Cardiac septum (tissue), 1 donor: ENCODE results near the gene CHST6. TPM values are rescaled to one million over a fixed set of nuclear protein-coding genes. Genes with fewer than 3 reads are reported as not detected.
"Not testable (repeated sequence)": the region's sequence is repeated elsewhere in the genome, so short reads cannot be mapped to it uniquely, and the experiment has no call there.

ENCODE experiments used
- DNase-seq: peaks from one replicate; pipeline ENCODE4 v3.0.0-alpha.2; 2020; ENCODE audit warnings: low spot score
- intact Hi-C: fragments of 100-400 bp; cut with DNase I; formaldehyde crosslinking; loops from one replicate; pipeline ENCODE4 v1.14.0; 2022
- total RNA-seq: library from RNA; stranded (reverse); fragmentation: NEBNext Ultra II Directional; extraction: Animal tissue kit (Norgen Biotek cat#: 25700); gene quantifications from one replicate; pipeline ENCODE4 v1.2.1, GENCODE V29; 2021
- donor health status: DM: no; HTN: no; CAD: no.

Gene CHST6
- total RNA-seq, 1 donor from 2014 or later, result 4.5 TPM

DNA sequence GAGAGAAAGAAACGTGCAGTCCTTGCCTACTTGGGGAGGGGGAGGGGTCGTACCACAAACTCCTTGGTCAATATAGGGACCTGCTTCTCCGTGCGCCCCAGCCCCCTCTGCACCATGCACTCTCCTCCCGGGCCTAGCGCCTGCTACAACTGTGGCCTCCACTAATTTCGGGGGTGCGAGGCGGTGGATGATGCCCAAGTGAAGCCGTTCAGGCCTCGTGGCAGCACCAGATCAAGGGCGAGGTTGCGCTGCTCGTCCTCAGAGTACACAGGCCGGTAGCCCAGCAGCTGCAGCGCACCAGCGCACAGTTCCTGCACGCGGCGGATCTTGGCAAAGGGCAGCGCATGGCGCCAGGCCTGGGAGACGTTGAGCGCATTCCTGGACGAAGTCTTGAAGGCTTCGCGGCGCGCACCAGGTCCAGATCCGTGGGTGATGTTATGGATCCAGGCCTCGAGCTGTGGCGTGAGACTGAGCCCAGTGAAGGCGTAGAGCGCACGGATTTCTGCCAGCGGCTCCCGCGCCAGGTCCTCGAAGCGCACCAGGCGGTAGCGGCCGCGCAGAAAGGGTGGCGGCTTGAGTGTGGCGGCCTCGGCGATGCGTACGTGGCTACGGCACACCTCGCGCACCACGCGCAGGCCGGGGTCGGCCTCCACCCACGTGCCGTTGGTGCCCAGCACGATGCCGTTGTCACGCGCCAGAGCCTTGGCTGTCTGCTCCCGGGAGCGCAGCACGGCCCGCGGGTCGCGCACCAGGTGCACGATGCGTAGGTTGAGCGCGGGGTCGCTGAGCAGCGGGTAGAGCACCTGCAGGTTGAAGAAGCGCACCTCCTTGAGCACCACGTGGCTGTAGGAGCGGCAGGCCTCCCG lies 16.5 kb downstream of the CHST6 start:
- intact Hi-C loops, result no loop called here
- DNase-seq, result no peak

DNA sequence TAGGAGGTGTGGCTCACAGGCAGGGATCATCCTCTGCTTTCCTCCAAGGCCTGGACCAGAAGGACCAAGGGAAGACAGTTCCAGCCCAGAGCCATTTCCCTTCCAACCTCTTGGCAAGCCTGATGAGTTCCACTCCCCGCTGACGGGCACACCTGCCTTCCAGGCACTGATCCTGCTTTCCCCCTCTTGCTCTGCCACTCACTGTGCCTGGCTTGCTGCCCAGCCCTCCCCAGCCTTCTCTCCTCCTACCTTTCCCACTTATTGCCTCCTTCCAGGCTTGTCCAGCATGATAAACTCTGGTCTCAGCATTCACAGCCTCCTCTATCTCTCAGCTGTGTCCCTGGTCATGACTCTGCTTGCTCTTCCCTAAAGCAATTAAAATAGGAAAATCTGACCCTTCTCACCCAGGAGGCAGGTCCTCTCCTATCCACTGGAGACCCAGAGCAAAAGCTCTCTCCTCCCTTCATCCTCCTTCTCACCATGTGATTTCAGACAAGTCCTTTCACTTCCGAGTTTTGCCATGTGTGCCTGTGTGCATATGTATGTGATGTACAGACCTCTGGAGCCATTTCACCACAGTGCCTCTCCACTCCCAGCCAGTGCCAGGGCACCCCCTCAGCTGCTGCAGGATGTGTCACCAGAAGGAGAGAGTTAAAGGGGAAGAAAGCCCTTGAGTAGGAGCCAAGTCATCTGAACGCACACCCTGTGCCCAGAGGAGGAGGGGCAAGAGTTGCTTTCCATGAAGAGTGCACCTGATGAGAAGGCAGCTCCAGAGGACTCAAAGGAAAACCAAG lies 17.4 kb downstream of the CHST6 start:
- DNase-seq, result no peak
- intact Hi-C loops, result no loop called here

DNA sequence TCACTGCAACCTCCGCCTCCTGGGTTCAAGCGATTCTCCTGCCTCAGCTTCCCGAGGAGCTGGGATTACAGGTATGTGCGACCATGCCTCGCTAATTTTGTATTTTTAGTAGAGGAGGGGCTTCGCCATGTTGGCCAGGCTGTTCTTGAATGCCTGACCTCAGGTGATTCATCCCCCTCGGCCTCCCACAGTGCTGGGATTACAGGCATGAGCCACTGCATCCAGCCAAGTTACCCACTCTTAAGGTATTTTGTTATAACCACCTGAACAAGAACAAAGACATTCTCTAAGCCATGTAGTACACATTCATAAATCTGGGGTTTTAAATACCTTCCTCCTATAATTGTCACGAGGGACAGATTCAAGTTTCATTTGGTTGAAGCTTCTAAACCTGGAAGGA lies 18.4 kb downstream of the CHST6 start:
- intact Hi-C loops, result no loop called here
- DNase-seq, result no peak

DNA sequence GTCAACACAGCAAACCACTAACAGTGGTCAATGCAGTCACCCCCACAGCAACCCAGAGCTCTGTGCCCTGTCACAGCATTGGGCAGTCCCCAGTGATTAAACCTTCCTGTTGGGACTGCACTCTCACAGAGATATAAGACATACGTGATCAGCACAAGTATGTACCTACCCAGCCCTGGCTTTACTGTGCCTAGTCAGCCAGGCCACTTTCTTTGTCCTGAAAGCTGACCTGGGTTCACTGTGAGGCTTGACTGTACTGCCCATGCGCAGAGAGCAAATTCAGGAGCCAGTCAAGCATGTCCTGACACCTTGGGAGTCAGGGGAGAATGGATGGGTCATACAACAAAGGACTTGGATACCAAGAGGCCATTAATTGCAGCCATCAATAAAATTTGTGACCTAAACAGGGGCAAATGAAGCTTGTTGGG lies 19.8 kb downstream of the CHST6 start:
- no peak for DNase-seq
- intact Hi-C loops, result no loop called here

DNA sequence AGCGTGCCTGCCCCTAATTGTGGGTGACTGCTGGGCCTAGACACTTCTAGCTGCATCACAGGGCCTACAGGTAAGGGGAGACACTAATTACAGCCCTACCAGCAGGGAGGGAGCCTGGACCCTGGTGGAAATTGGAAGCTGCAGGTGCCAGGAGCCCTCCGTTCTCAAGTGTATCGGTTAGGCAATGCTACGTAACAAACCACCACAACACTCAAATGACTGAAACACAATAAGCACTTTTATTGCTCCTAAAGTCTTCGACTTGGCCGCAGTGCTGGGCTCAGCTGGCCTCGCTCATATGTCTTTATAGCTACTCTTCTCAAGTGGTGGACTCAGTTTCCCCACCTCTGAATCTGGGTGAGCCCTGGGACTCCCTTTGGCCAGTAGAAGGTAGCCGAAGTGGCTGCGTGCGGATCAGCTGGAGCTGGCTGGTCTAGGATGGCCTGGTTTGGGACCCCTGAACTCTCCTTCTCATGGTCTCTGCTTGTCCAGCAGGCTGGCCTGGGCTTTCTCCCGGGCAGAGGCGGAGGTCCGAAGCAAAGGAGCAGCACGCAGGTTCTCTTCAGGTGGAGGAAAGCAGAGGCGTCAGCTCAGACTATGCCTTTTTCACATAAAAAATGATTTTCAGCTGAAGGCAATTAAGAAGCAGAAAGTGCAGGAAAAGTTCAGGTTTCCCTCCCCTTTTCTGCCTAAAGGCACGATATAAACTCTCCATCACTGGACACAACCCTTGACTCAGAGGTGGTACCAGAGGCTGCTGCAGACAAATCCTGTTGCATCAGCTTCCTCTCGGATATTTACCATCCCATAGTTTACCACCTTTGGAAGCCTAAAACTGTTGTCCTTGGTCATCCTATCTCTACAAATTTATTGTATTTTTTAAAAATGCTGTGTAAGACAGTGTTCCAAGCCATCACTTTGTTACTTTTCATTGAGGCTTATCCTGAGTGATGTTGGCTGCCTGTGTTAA lies 22.0 kb downstream of the CHST6 start:
- no peak for DNase-seq
- intact Hi-C loops, result loop anchor here (2.0 to 5.0 kb wide), 2 partner anchors 78 to 289 kb away; no protein-coding TSS in a partner anchor

DNA sequence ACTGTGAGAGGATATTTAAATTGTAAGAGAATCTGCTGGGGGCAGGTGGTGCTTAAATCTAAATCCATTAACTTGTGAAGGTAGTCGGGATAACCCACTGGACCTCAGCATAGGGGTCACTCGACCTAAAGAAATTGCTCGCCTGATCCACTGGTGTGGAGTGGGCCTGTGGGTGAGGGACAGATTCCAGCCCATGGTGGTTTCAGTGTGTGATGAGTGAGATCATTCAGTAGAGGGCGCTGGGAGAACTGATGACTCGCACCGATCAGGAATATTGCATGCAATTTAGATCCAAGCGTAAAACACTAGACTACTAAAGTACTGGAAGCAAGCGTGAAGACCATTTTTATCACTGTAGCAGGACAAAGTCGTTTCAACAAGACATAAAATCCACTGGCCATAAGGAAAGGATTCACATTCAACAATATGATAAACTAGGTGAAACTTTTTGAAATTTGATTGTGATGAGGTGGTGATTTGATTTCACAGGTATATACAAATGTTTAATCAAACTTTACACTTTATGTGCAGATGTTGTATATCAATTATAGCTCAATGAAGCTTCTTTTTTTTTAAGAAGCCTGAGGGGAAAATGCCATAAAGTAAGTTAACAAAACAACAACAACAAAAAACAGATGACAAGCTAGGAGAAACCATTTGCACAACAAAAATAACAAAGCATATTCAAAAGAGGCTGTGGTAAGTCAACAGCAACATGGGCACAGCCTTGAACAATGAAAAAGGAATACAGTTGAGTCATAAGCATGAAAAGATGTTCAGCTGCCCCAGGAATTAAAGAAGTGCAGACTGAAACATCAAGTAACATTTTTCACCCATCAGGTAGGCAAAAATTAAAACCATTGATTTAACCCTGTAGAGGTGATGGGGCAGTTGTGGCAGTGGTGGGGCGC lies 23.3 kb downstream of the CHST6 start:
- DNase-seq, result no peak
- intact Hi-C loops, result loop anchor here (1.0 to 5.0 kb wide), 3 partner anchors 45 to 290 kb away; no protein-coding TSS in a partner anchor

DNA sequence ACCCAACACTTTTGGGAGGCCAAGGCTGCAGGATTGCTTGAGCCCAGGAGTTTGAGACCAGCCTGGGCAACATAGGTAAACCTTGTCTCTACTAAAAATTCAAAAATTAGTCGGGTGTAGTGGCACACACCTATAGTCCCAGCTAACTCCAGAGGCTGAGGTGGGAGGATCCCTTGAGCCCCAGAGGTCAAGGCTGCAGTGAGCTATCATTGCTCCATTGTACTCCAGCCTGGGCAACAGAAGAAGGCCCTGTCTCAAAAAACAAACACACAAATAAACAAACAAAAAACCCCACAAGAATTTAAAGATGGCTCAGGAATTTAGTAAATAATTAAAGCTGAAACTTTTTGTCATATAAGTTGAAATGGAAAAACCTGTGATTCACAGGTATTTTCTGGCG lies 28.5 kb downstream of the CHST6 start:
- DNase-seq, result no peak
- intact Hi-C loops, result no loop called here

DNA sequence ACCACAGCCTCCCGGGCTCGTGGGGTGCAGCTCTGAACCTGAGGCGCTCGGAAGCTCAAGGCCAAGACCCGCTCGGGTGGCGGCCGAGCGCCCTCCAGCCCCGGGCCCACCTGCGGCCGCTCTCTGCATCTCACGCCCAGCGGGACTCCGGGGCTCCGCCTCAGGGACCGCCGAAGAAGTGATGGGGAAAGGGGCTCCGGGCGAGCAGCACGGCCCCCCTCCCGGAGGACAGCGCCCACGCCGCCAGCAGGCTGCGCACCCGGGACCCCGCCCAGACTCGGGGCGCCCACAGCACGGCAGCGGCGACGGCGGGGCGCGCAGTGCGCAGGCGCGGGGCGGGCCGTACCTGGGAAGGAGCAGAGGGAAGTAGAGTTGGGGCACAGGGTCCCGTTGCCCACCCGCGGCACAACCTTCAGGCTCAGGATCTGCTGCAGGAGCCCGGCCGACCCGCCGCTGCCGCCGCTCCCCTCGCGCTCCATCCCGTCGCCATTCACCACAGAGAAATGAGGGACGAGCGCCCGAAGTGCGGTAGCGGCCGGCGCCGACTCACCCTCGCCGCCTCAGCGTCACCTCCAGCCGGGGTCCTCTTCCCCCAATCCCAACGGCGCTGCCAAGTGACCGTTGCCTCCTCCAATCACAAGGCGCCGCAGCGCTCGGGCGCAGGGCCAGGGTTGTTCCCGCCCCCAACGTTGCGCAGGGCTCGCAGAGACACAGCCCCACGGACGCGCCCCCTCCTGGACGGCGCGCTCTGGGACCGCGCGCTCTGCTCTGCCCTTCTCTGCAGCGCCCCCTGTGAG lies 30.9 kb downstream of the CHST6 start, which contains the start of gene TMEM170A:
Gene TMEM170A, minus strand, starts transcription at position 568 of the 797 bp plus-strand sequence. Its CDS starts 89 bp downstream, at position 479.
- peak; percentile 99 for DNase-seq

DNA sequence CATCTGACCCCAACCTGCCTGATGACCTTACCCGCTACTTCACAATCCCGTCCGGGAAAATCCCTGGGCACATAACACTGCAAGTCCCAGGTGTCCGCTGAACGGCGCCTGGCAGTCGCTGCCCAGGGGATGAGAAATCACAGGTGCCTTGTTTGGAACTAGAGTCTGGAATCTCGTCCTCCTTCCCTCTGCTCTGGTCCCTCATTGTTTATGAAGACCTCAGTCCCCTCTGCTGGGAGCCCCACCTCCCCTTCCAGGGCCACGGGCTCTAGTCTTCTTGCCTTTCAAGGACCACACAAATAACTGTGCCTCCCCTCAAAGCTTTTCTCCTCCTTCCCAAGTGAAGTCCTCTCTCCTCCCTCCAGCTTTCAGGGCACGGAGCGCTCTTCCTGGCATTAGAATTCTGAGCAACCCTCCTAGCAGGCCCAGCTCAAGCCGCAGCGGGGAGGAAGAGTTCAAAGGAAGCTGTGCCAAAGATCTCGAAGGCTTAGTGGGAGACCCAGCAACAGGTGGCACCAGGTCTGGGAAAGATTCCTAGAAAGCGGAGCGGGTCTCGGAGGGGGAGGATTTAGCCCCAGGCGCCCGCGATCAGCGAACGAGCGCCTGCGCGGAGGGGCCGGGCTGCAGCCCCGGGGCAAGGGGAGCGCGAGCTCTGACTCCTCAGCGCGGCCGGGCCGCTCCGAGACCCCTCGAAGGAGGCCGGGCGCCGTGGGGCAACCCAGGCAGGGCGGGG lies 31.7 kb downstream of the CHST6 start:
- intact Hi-C loops, result loop anchor here (2.0 kb wide), 1 partner anchor 159 kb away; the partner anchor contains the start of gene ADAT1
- DNase-seq, result not testable (repeated sequence)

More for the DNA sequence above, 30.9 kb downstream of the CHST6 start, which contains the start of gene TMEM170A:
- intact Hi-C loops, result loop anchor here (2.0 kb wide), 1 partner anchor 158 kb away; the partner anchor contains the start of gene ADAT1

DNA sequence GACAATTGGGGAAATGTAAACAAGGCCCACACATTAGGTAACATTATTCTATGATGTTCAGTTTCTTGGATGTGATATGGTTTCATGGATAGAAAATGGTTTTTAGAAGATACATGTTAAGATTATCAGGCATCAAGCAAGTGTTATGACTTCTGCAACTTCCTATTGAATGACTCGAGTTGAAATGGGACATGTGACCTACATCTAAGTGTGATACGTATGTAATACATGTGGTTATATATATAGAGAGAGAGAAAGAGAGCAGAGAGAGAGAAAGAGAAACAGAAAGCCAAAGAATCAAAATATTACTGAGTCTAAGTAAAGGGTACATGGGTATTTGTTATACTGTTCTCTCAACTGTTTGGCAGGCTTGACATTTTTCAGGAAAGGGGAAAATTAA lies 32.4 kb downstream of the CHST6 start:
- DNase-seq, result no peak
- intact Hi-C loops, result no loop called here

DNA sequence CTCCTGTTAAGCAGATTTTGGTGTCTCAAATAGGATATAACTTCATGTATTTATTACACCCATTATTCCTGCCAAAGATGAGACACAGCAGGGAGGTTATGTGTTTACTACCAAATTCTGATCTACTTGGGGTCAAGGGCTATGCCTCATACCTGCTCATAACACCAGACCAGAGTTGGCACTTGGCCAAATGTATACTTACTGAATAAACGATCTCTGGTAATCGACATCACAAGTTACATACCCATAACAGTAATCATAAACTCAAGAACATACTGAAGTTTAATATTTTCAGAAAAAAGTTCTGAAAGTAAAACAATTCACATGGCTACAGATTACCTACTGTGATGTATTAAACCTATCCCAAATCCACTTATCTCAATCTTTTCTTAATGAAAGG lies 33.7 kb downstream of the CHST6 start:
- intact Hi-C loops, result no loop called here
- no peak for DNase-seq

DNA sequence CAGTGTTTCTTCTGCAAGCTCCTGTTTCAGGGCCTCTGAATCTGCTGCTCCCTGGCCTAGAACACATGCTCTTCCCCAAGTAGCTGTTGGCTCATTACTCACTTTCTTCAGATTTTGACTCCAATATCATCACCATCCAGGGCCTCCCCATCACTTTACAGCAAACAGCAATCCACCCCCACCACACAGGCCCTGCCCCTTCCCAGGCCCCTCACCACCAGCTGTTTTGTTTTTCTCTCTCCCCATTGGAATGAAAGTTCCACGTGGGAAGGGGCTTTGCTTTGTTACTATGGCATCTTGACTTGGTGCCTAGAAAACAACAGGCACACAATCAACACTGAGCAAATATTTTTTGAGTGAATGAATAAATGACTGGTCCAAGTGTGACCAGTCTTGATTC lies 34.8 kb downstream of the CHST6 start:
- DNase-seq, result no peak
- intact Hi-C loops, result no loop called here

DNA sequence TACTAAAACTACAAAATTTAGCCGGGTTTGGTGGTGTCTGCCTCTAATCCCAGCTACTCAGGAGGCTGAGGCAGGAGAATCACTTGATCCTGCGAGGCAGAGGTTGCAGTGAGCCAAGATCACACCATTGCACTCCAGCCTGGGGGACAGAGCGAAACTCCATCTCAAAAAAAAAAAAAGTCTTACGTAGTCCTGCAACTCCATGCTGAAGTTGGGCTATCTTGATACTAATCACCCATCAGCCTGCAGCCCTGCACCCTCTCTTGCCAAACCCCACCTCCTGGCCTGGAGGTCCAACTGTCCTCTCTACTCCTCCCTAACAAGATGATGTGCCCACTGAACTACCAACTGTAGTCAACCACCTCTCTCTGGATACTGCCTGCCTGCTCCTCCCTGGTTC lies 35.5 kb downstream of the CHST6 start:
- DNase-seq, result no peak
- intact Hi-C loops, result no loop called here

DNA sequence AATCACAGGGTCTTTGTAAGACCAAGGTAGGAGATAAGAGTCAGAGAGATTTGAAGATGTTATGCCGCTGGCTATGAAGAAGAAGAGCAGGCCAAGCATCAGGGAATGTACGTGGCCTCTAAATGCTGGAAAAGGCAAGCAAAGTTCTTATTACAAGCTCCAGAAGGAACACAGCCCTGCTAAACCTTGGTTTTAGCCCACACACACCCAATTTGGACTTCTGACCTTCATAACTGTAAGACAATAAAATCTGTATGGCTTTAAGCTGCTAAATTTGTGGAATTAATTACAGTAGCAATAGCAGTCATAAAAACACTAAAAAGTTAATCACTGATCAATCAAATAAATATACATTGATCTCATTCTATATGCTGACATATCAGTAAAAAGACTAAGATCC lies 36.8 kb downstream of the CHST6 start:
- intact Hi-C loops, result no loop called here
- no peak for DNase-seq

DNA sequence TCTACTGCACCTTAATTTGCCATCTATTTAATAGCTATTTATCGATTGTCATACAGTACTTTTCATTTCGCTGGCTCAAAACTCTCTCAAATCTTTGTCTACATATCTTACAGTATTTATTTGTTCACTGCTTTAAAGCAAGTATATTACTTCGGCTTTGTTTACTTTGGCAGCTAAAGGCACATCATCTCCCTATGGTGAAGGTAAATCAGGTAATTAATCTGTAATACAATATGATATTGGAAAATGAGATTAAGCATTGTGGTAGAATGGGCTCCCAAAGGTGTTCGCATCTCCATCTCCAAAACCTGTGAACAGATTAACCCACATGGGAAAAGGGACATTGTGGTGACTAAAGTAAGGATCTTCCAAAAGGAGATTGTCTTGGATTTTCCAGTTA lies 37.2 kb downstream of the CHST6 start:
- intact Hi-C loops, result no loop called here
- no peak for DNase-seq

DNA sequence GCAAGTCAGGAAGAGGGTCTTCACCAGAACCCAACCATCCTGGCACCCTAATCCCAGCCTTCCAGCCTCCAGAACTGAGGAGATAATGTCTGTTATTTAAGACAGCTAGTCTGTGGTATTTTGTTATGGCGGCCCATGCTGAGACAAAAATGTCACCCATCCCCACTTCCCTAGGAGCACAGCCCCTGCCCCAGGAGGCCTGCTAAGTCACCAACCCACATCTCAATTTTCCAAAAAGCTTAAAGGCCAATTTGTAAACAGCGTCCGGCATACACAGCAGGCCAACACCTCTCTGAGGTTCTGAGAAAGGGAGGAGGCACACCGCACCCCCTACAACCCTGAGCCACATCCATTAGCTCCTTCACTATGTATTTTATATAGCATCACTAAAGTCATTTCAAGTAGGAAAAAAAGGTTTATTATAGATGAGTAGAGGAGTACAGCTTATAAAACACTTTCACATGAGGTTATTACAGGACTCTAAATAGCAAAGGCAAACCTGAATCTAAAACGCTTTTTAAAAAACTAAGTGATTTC lies 37.7 kb downstream of the CHST6 start:
- intact Hi-C loops, result no loop called here
- no peak for DNase-seq
